Measurements from ENCODE around the gene GATA5.
"Not testable (repeated sequence)": the region's sequence is repeated elsewhere in the genome, so short reads cannot be mapped to it uniquely, and the experiment has no call there.

GRCh38 chr20:62490783-62491182, 15.0 kb upstream of the GATA5 start:
- TF ChIP-seq POLR2A (IDR thresholded peaks at IDR 0.05; ENCODE audit: low read depth); CTCF (IDR thresholded peaks at IDR 0.05); EP300 (IDR thresholded peaks at IDR 0.05): not testable (repeated sequence)

Data from esophagus muscularis mucosa (tissue), 4 donors.